Stomach (tissue), 4 donors: Measurements from ENCODE around the gene SRGAP2.
"Not testable (repeated sequence)": the region's sequence is repeated elsewhere in the genome, so short reads cannot be mapped to it uniquely, and the experiment has no call there.

Source experiments
- POLR2A ChIP-seq, 4 donors: fragments of 450-650 bp; IDR thresholded peaks; one replicate each; pipeline ENCODE4 v1.6.1; 2016; ENCODE audit warnings: antibody characterized with exemption in 4 of 4, control low read depth in 2 of 4, mild to moderate bottlenecking in 1 of 4, moderate library complexity in 1 of 4
- POLR2AphosphoS5 ChIP-seq, 3 donors: sonication (generic); formaldehyde crosslinking; IDR thresholded peaks; one replicate each; pipeline ENCODE4 v1.6.1; 2016; ENCODE audit warnings: antibody characterized with exemption in 3 of 3

DNA sequence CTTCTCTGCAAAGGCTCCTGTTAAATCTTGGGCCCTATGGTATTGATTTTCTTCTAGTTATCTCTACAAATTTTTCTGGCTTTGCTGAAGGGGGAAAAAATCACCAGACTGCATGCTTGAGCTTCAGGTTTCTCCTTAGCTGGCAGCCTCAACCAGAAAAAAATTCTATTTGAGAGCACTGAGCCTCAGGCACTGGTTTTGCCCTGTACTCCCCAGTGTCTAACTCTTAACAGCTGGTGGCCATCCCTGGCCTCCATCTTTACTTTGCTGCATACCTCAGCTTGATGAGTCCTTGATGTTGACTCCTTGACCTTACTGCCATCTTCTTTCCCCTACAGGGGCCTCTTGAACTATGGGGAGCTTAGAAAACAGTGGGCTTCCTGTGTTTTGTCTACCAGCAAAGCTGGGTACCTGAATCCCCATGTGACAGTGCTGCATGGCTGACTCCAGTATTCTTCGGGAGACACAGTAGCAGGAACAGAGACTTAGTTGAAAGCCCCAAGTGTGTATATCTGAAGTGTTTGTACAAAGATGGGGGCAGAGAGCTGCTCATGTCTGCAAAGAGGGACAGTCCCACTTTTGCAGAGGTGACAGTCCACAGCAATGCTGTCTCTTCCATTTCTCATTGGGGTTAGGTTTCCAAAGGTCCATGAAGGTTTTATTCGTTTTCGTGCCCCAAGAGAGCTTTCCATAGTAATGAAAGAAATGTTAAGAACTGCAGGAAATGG, 31.0 kb downstream of the SRGAP2 start:
- TF ChIP-seq POLR2A, POLR2AphosphoS5 (IDR thresholded peaks at IDR 0.05): not testable (repeated sequence)
